Activated T-cell treated with anti-CD3 and anti-CD28 coated beads, Interleukin-2, amount 50 U/mL, for 1 hour (primary cell): ENCODE results near the gene PLEKHM2.

ENCODE experiments used
- DNase-seq: peaks from one replicate; pipeline ENCODE4 v3.0.0-alpha.2; 2020

Gene PLEKHM2

GRCh38 chr1:15702722-15703550 lies 18.8 kb downstream of the PLEKHM2 start:
- no peak for DNase-seq

GRCh38 chr1:15703562-15703961 lies 19.4 kb downstream of the PLEKHM2 start:
- DNase-seq = no peak

- no peak for DNase-seq
Measured at GRCh38 chr1:15704526-15705183, 20.5 kb downstream of the PLEKHM2 start.

GRCh38 chr1:15705184-15705566 lies 21.1 kb downstream of the PLEKHM2 start:
- DNase-seq = no peak

GRCh38 chr1:15706751-15707150 lies 22.6 kb downstream of the PLEKHM2 start:
- no peak for DNase-seq

GRCh38 chr1:15707239-15707925 lies 23.3 kb downstream of the PLEKHM2 start:
- DNase-seq = no peak

GRCh38 chr1:15708486-15709137 lies 24.5 kb downstream of the PLEKHM2 start:
- DNase-seq = no peak

GRCh38 chr1:15709226-15709625 lies 25.1 kb downstream of the PLEKHM2 start:
- DNase-seq = no peak

- DNase-seq = no peak
Measured at GRCh38 chr1:15712168-15712567, 28.0 kb downstream of the PLEKHM2 start.

- DNase-seq = no peak
Measured at GRCh38 chr1:15714406-15715136, 30.5 kb downstream of the PLEKHM2 start.

- DNase-seq = no peak
Measured at GRCh38 chr1:15717418-15718125, 33.5 kb downstream of the PLEKHM2 start.

GRCh38 chr1:15718199-15718601 lies 34.1 kb downstream of the PLEKHM2 start:
- no peak for DNase-seq

GRCh38 chr1:15719381-15720120 lies 35.4 kb downstream of the PLEKHM2 start:
- DNase-seq = no peak

GRCh38 chr1:15720861-15721260 lies 36.7 kb downstream of the PLEKHM2 start:
- no peak for DNase-seq

GRCh38 chr1:15722411-15722810 lies 38.3 kb downstream of the PLEKHM2 start:
- DNase-seq = no peak

GRCh38 chr1:15722836-15723532 lies 38.9 kb downstream of the PLEKHM2 start:
- DNase-seq = no peak

- DNase-seq = no peak
Measured at GRCh38 chr1:15723631-15724246, 39.6 kb downstream of the PLEKHM2 start.

GRCh38 chr1:15724949-15725880 lies 41.1 kb downstream of the PLEKHM2 start:
- DNase-seq = no peak

GRCh38 chr1:15726508-15726907 lies 42.4 kb downstream of the PLEKHM2 start:
- DNase-seq = no peak
